ENCODE measurements around the gene DEFB124. TPM values are rescaled to one million over a fixed set of nuclear protein-coding genes. Genes with fewer than 3 reads are reported as not detected.

DEFB124 gene
- total RNA-seq, 1 experiment from 2014 or later: not detected

- Mint-ChIP-seq H3K36me3 (ENCODE audit: insufficient read depth, unreplicated experiment) (peaks cover 14% of the 10 kb centered on the region), H3K4me1 (ENCODE audit: insufficient read depth, unreplicated experiment) (peaks cover 6% of the 10 kb centered on the region), H3K27ac (ENCODE audit: low read depth, unreplicated experiment) (no peak overlapping the region), H3K27me3 (ENCODE audit: insufficient read depth, unreplicated experiment) (no peaks in the 10 kb centered on the region), H3K4me3 (ENCODE audit: unreplicated experiment) (no peak overlapping the region), H3K9me3 (ENCODE audit: unreplicated experiment) (no peaks in the 10 kb centered on the region)
- intact Hi-C loops (cut with micrococcal nuclease): loop anchor here (2.0 kb wide), 1 partner anchor 95 kb away; no protein-coding TSS in a partner anchor
- POLR2A ChIA-PET: interaction anchor here (0.7 kb wide), 1 partner anchor 43 kb away, joined by 4 read pairs; no protein-coding TSS in a partner anchor
- no peak for TF ChIP-seq CTCF (IDR thresholded peaks at IDR 0.05; ENCODE audit: unreplicated experiment)
- DNase-seq (ENCODE audit: unreplicated experiment): peak; percentile 59
- no TSS peak for BruUV-seq (replicated peaks)
- CTCF ChIA-PET: interaction anchor here (0.7 to 3.6 kb wide), 7 partner anchors 11 to 95 kb away, joined by 3 to 14 read pairs (median 4); a partner anchor contains a TSS
These were observed 42.4 kb upstream of the DEFB124 start for GRCh38 chr20:31517373-31517772.

GRCh38 chr20:31516651-31517050 is 41.7 kb upstream of the DEFB124 start:
- CTCF ChIA-PET: interaction anchor here (0.7 to 3.6 kb wide), 9 partner anchors 14 to 104 kb away, joined by 3 to 14 read pairs (median 7); a partner anchor contains a TSS

GRCh38 chr20:31516166-31516565 is 41.2 kb upstream of the DEFB124 start:
- Mint-ChIP-seq H3K4me1 (ENCODE audit: insufficient read depth, unreplicated experiment) (peaks cover 6% of the 10 kb centered on the region), H3K36me3 (ENCODE audit: insufficient read depth, unreplicated experiment) (peaks cover 12% of the 10 kb centered on the region), H3K27ac (ENCODE audit: low read depth, unreplicated experiment) (no peak overlapping the region), H3K9me3 (ENCODE audit: unreplicated experiment) (no peaks in the 10 kb centered on the region), H3K27me3 (ENCODE audit: insufficient read depth, unreplicated experiment) (no peaks in the 10 kb centered on the region), H3K4me3 (ENCODE audit: unreplicated experiment) (no peak overlapping the region)
- TSS peak; percentile 36 for BruUV-seq (replicated peaks)
- ChIA-PET POLR2A (interaction anchor here (0.5 to 1.1 kb wide), 4 partner anchors 32 to 89 kb away, joined by 4 to 9 read pairs (median 4); no protein-coding TSS in a partner anchor), CTCF (interaction anchor here (0.7 to 2.7 kb wide), 9 partner anchors 13 to 103 kb away, joined by 3 to 12 read pairs (median 5); a partner anchor contains a TSS)
- intact Hi-C loops (cut with micrococcal nuclease): loop anchor here (2.0 kb wide), 1 partner anchor 97 kb away; no protein-coding TSS in a partner anchor
- TF ChIP-seq CTCF (IDR thresholded peaks at IDR 0.05; ENCODE audit: unreplicated experiment): no peak
- no peak for DNase-seq (ENCODE audit: unreplicated experiment)

More at GRCh38 chr20:31516651-31517050, 41.7 kb upstream of the DEFB124 start:
- H3K27ac Mint-ChIP-seq (ENCODE audit: low read depth, unreplicated experiment): no peak overlapping the region
- POLR2A ChIA-PET: no interaction called here
- H3K4me3 Mint-ChIP-seq (ENCODE audit: unreplicated experiment): no peak overlapping the region
- no peak for TF ChIP-seq CTCF (IDR thresholded peaks at IDR 0.05; ENCODE audit: unreplicated experiment)
- no peaks in the 10 kb centered on the region for H3K27me3 Mint-ChIP-seq (ENCODE audit: insufficient read depth, unreplicated experiment)
- H3K4me1 Mint-ChIP-seq (ENCODE audit: insufficient read depth, unreplicated experiment): peaks cover 6% of the 10 kb centered on the region
- no TSS peak for BruUV-seq (replicated peaks)
- no peaks in the 10 kb centered on the region for H3K9me3 Mint-ChIP-seq (ENCODE audit: unreplicated experiment)
- H3K36me3 Mint-ChIP-seq (ENCODE audit: insufficient read depth, unreplicated experiment): peaks cover 14% of the 10 kb centered on the region
- intact Hi-C loops (cut with micrococcal nuclease): loop anchor here (2.0 kb wide), 1 partner anchor 96 kb away; no protein-coding TSS in a partner anchor
- no peak for DNase-seq (ENCODE audit: unreplicated experiment)

GRCh38 chr20:31515775-31516107 is 40.8 kb upstream of the DEFB124 start:
- intact Hi-C loops (cut with micrococcal nuclease): loop anchor here (2.0 kb wide), 2 partner anchors 45 to 97 kb away; no protein-coding TSS in a partner anchor
- Mint-ChIP-seq H3K9me3 (ENCODE audit: unreplicated experiment) (no peaks in the 10 kb centered on the region), H3K27ac (ENCODE audit: low read depth, unreplicated experiment) (no peak overlapping the region), H3K4me1 (ENCODE audit: insufficient read depth, unreplicated experiment) (peaks cover 6% of the 10 kb centered on the region), H3K27me3 (ENCODE audit: insufficient read depth, unreplicated experiment) (no peaks in the 10 kb centered on the region), H3K36me3 (ENCODE audit: insufficient read depth, unreplicated experiment) (peaks cover 8% of the 10 kb centered on the region), H3K4me3 (ENCODE audit: unreplicated experiment) (no peak overlapping the region)
- no TSS peak for BruUV-seq (replicated peaks)
- ChIA-PET POLR2A (interaction anchor here (0.5 to 1.1 kb wide), 5 partner anchors 12 to 89 kb away, joined by 3 to 9 read pairs (median 4); no protein-coding TSS in a partner anchor), CTCF (interaction anchor here (0.7 to 2.7 kb wide), 9 partner anchors 13 to 977 kb away, joined by 3 to 12 read pairs (median 5); a partner anchor contains a TSS)
- no peak for DNase-seq (ENCODE audit: unreplicated experiment)
- no peak for TF ChIP-seq CTCF (IDR thresholded peaks at IDR 0.05; ENCODE audit: unreplicated experiment)

All from MCF 10A (cell line).